HEK293 (cell line): ENCODE data around the gene STUM.
A peak's percentile ranks its signal among the peaks of the same experiment; 100 is the strongest.

ENCODE experiments used
- CTCF ChIA-PET: fragments of 350-600 bp; formaldehyde crosslinking; extraction: SDS; loops from one replicate; lab custom pipeline; 2021; ENCODE audit warnings: antibody characterized with exemption; lab: Yijun Ruan, JAX
- POLR2A ChIA-PET: fragments of 300-600 bp; formaldehyde crosslinking; extraction: SDS; loops from one replicate; lab custom pipeline; 2020; ENCODE audit warnings: antibody characterized with exemption, inconsistent platforms; lab: Yijun Ruan, JAX
- H3K27ac ChIP-seq: fragments of 200-500 bp; sonication (Bioruptor generic); 2 replicates; pipeline ENCODE4 v1.5.1; 2014; ENCODE audit warnings: low read depth, low read length, control low read depth, inconsistent platforms; ENCODE audit errors: extremely low read depth
- H3K36me3 ChIP-seq, 2 experiments: fragments of 200-500 bp in 1 of 2; sonication (Bioruptor generic) in 1 of 2; 1 replicate in 1 of 2; 2 replicates in 1 of 2; pipeline ENCODE4 v1.5.1; 2014 to 2017; ENCODE audit warnings: inconsistent platforms in 2 of 2, low read length in 2 of 2; ENCODE audit not compliant: control insufficient read depth in 2 of 2, insufficient read depth in 1 of 2
- H3K4me1 ChIP-seq: fragments of 200-500 bp; sonication (Bioruptor generic); 2 replicates; pipeline ENCODE4 v1.5.1; 2014; ENCODE audit warnings: mild to moderate bottlenecking, low read length, inconsistent platforms; ENCODE audit not compliant: control insufficient read depth, insufficient read depth
- H3K4me3 ChIP-seq: 2 replicates; pipeline ENCODE4 v1.5.1; 2011; ENCODE audit warnings: low read depth, mild to moderate bottlenecking, control low read depth, low read length, moderate library complexity
- H3K9me3 ChIP-seq: fragments of 200-500 bp; sonication (Bioruptor generic); 2 replicates; pipeline ENCODE4 v1.5.1; 2014; ENCODE audit warnings: low read depth, low read length, inconsistent platforms; ENCODE audit not compliant: control insufficient read depth, insufficient read depth
- EGR2 ChIP-seq: fragments of 450-650 bp; formaldehyde crosslinking; IDR thresholded peaks from 2 replicates; pipeline ENCODE4 v1.5.1; 2016; ENCODE audit warnings: low read depth, missing biosample characterization, missing genetic modification characterization
- INSM2 ChIP-seq: fragments of 450-650 bp; formaldehyde crosslinking; IDR thresholded peaks from 2 replicates; pipeline ENCODE4 v1.5.1; 2016; ENCODE audit warnings: missing biosample characterization, missing genetic modification characterization
- KLF8 ChIP-seq: fragments of 450-650 bp; formaldehyde crosslinking; IDR thresholded peaks from 2 replicates; pipeline ENCODE4 v1.5.1; 2016; ENCODE audit warnings: missing biosample characterization, missing genetic modification characterization
- MEIS1 ChIP-seq: sonication (generic); formaldehyde crosslinking; IDR thresholded peaks from 2 replicates; pipeline ENCODE4 v1.8.1; 2022; ENCODE audit warnings: missing genetic modification reagents, mild to moderate bottlenecking, borderline replicate concordance
- MYNN ChIP-seq: fragments of 450-650 bp; formaldehyde crosslinking; IDR thresholded peaks from 2 replicates; pipeline ENCODE4 v1.5.1; 2016; ENCODE audit warnings: missing biosample characterization, missing genetic modification characterization, borderline replicate concordance
- PRDM10 ChIP-seq: fragments of 450-650 bp; formaldehyde crosslinking; IDR thresholded peaks from 2 replicates; pipeline ENCODE4 v1.5.1; 2016; ENCODE audit warnings: missing biosample characterization, missing genetic modification characterization
- ZBTB1 ChIP-seq: fragments of 450-650 bp; formaldehyde crosslinking; IDR thresholded peaks from 2 replicates; pipeline ENCODE4 v1.5.1; 2016; ENCODE audit warnings: missing biosample characterization, missing genetic modification characterization
- ZBTB8A ChIP-seq: fragments of 450-650 bp; formaldehyde crosslinking; IDR thresholded peaks from 2 replicates; pipeline ENCODE4 v1.5.1; 2016; ENCODE audit warnings: missing biosample characterization, missing genetic modification characterization
- ZFHX2 ChIP-seq: fragments of 450-650 bp; formaldehyde crosslinking; conservative IDR thresholded peaks from 2 replicates; pipeline ENCODE4 v1.5.1; 2016; ENCODE audit warnings: missing biosample characterization, missing genetic modification characterization
- ZNF18 ChIP-seq: fragments of 450-650 bp; formaldehyde crosslinking; IDR thresholded peaks from 2 replicates; pipeline ENCODE4 v1.5.1; 2016; ENCODE audit warnings: missing biosample characterization, missing genetic modification characterization
- ZNF184 ChIP-seq: fragments of 450-650 bp; IDR thresholded peaks from 2 replicates; pipeline ENCODE4 v1.5.1; 2018; ENCODE audit warnings: missing biosample characterization, mild to moderate bottlenecking, missing genetic modification characterization
- ZNF398 ChIP-seq: fragments of 450-650 bp; formaldehyde crosslinking; IDR thresholded peaks from 2 replicates; pipeline ENCODE4 v1.5.1; 2017; ENCODE audit warnings: missing biosample characterization, missing genetic modification characterization
- ZNF488 ChIP-seq: fragments of 450-650 bp; formaldehyde crosslinking; IDR thresholded peaks from 2 replicates; pipeline ENCODE4 v1.5.1; 2016; ENCODE audit warnings: missing biosample characterization, missing genetic modification characterization
- ZNF549 ChIP-seq: fragments of 450-650 bp; IDR thresholded peaks from 2 replicates; pipeline ENCODE4 v1.5.1; 2018; ENCODE audit warnings: missing biosample characterization, missing genetic modification characterization, mild to moderate bottlenecking, inconsistent platforms, moderate library complexity
- ZNF580 ChIP-seq: fragments of 450-650 bp; formaldehyde crosslinking; IDR thresholded peaks from 2 replicates; pipeline ENCODE4 v1.5.1; 2016; ENCODE audit warnings: missing biosample characterization, missing genetic modification characterization
- ZNF670 ChIP-seq: fragments of 450-650 bp; formaldehyde crosslinking; IDR thresholded peaks from 2 replicates; pipeline ENCODE4 v1.5.1; 2016; ENCODE audit warnings: missing biosample characterization, missing genetic modification characterization, low read depth
- ZNF704 ChIP-seq: fragments of 450-650 bp; formaldehyde crosslinking; IDR thresholded peaks from 2 replicates; pipeline ENCODE4 v1.5.1; 2016; ENCODE audit warnings: missing biosample characterization, missing genetic modification characterization

STUM gene

GRCh38 chr1:226576601-226577000 is 28.0 kb downstream of the STUM start:
- no peaks in the 10 kb centered on the region for H3K9me3 ChIP-seq
- H3K4me1 ChIP-seq, result peaks cover 3% of the 10 kb centered on the region
- no peak for TF ChIP-seq ZBTB8A (tag by site-specific recombination)
- ChIA-PET CTCF (interaction anchor here (0.9 to 1.3 kb wide), 4 partner anchors 32 to 152 kb away, joined by 3 read pairs; no protein-coding TSS in a partner anchor), POLR2A (interaction anchor here (0.5 kb wide), 1 partner anchor 9 kb away, joined by 3 read pairs; no protein-coding TSS in a partner anchor)
- H3K4me3 ChIP-seq, result no peak overlapping the region
- no peaks in the 10 kb centered on the region for H3K36me3 ChIP-seq
- H3K27ac ChIP-seq, result no peak overlapping the region

GRCh38 chr1:226577401-226578180 is 29.0 kb downstream of the STUM start:
- H3K27ac ChIP-seq, result no peak overlapping the region
- H3K4me3 ChIP-seq, result no peak overlapping the region
- ChIA-PET CTCF (interaction anchor here (0.6 to 1.3 kb wide), 5 partner anchors 31 to 638 kb away, joined by 3 read pairs; no protein-coding TSS in a partner anchor), POLR2A (no interaction called here)
- no peak for TF ChIP-seq ZNF18 (tag by site-specific recombination)
- TF ChIP-seq MEIS1 (CRISPR knock-in tag), result no peak
- no peak for TF ChIP-seq ZNF580
- TF ChIP-seq EGR2 (tag by site-specific recombination), result 0 out of 2 replicates have a peak, but pooled peaks have one; percentile 23
- no peak for TF ChIP-seq ZNF549 (tag by site-specific recombination)
- TF ChIP-seq ZNF184, result no peak
- TF ChIP-seq MYNN (tag by site-specific recombination), result 0 out of 2 replicates have a peak, but pooled peaks have one; percentile 26
- no peaks in the 10 kb centered on the region for H3K36me3 ChIP-seq
- peaks cover 3% of the 10 kb centered on the region for H3K4me1 ChIP-seq
- H3K9me3 ChIP-seq, result no peaks in the 10 kb centered on the region

GRCh38 chr1:226578946-226579578 is 30.5 kb downstream of the STUM start:
- no peaks in the 10 kb centered on the region for H3K36me3 ChIP-seq
- no peak overlapping the region for H3K4me3 ChIP-seq
- POLR2A ChIA-PET, result no interaction called here
- H3K4me1 ChIP-seq, result peaks cover 3% of the 10 kb centered on the region
- CTCF ChIA-PET, result interaction anchor here (0.5 to 1.3 kb wide), 3 partner anchors 9 to 712 kb away, joined by 3 to 5 read pairs (median 4); no protein-coding TSS in a partner anchor
- no peak overlapping the region for H3K27ac ChIP-seq
- H3K9me3 ChIP-seq, result no peaks in the 10 kb centered on the region
- TF ChIP-seq INSM2 (tag by site-specific recombination), result no peak
- TF ChIP-seq ZNF670 (tag by site-specific recombination), result no peak
- TF ChIP-seq ZFHX2, result no peak
- no peak for TF ChIP-seq ZNF398 (tag by site-specific recombination)
- TF ChIP-seq ZNF488 (tag by site-specific recombination), result no peak
- TF ChIP-seq ZBTB1 (tag by site-specific recombination), result no peak
- TF ChIP-seq ZNF704 (tag by site-specific recombination), result no peak
- no peak for TF ChIP-seq KLF8 (tag by site-specific recombination)
- no peak for TF ChIP-seq PRDM10 (tag by site-specific recombination)
